HL-60/S4 treated with phorbol 12-myristate 13-acetate at 8.2 ng/mL for 4 days and 3 days (cell line): ENCODE measurements around the gene MEI1.

Experiments
- in situ Hi-C: fragments of 300-500 bp; cut with MboI; formaldehyde crosslinking; loops from 2 replicates; pipeline ENCODE4 v1.15.0; 2022; ENCODE audit warnings: low sequenced_read_pairs

MEI1 gene

DNA sequence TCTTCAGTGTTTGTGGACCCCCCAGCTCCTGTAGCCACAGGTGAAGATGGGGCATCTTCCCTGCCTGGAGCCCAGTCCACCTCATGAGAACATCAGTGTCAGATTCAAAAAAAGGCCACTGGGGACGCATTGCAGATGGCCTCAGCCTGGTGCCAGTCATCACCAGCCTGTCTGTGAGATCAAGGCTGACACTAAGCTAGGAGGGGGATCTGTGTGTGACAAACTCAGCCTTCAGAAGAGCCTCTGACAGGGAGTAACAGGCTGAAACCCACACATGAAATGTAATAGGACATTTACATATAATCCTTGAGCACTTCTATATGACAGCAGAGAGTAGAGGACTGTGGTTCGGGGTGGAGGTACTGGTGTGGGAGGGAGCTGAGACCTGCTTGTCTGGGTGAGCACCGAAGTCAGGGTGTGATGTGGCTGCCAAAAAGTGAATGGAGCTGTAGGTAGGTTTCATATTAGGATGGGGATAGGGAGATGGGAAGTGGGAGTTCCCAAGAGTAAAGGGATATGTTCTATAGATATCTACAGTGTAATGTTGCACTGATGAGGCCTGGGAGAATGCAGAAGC lies 80.7 kb downstream of the MEI1 start:
- in situ Hi-C loops = no loop called here

DNA sequence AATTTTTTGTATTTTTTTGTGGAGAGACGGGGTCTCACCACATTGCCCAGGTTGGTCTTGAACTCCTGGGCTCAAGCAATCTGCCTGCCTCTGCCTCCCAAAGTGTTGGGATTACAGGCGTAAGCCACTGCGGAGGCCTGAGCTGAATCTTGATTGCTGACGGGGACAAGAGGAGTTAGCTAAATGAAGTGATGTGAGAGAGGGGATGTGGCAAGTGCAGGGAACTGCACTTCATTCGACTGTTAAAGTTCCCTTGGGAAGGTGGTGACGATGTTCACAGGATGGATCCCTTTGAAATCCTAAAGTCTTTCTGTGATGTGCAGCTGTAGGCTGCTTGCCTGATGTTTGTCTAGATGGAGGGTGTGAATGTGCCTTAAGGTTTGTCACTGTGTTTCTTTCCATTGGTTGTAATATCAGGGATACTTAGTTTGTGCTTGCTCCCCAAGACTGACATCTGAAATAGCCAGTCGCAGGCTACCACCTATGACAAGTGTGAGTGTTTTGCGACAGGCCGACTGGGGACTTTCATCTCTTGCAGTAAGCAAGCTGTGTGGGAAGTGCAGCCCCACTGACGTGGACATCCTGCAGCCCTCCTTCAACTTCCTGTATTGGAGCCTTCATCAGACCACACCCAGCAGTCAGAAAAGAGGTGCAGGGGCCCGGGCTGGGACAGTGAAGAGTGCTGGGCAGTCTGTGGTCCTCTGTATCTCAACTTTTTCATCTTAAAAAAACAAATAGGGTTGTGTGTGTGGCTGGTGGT lies 81.6 kb downstream of the MEI1 start:
- in situ Hi-C loops = no loop called here

DNA sequence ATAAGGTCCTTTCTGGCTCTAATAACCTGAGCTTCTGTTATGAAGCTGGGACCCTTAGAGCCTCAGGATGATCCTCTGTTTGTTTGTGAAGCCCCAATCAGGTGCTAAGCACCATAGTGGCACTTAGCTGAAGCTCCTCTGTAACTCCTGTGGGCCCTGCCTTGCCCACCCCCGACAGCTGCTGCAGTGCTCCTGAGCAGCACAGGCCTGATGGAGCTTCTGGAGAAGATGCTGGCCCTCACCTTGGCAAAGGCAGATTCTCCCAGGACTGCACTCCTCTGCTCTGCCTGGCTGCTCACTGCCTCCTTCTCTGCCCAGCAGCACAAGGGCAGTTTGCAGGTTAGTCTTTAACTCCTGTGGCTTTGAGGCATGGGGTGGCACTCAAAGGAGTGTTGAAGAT lies 82.2 kb downstream of the MEI1 start:
- in situ Hi-C loops = no loop called here

DNA sequence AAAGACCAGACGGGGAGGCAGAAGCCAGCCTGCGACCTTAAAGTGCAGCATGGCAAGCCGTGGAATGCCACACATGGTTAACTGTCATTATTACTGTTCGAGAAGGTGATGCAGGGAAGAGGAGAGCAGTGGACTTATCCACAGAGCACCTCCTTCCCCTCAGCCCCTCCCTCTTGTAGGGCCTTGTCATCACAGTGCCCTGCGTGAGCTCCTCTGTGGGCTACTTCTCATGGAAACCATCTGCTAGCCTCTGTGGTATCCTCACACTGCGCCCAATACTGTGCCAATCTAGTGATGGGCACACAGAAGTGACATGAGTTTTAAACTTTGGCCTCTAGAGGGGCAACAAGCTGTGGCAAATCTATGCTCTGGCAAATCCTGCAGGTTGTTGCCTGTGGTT lies 83.0 kb downstream of the MEI1 start:
- in situ Hi-C loops = no loop called here

DNA sequence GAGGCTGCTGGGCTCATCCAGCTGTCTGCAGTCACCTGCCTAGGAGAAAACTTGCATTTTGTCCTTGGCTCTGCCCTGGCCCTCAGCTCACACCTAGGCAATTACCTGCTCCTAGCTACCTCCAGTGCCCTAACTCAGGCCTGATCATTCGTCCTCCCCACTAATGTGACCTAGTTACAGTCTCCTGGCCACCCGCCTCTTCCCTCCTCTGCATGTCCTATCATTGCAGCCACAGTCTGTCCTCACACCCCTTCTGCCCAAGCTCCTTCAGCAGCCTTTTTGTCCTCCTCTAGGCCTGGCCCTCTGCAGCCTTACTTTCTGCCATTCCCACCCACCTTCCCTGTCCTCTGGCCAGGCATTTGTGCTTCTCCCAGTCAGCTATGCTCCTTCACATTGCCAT lies 83.4 kb downstream of the MEI1 start:
- in situ Hi-C loops = no loop called here

DNA sequence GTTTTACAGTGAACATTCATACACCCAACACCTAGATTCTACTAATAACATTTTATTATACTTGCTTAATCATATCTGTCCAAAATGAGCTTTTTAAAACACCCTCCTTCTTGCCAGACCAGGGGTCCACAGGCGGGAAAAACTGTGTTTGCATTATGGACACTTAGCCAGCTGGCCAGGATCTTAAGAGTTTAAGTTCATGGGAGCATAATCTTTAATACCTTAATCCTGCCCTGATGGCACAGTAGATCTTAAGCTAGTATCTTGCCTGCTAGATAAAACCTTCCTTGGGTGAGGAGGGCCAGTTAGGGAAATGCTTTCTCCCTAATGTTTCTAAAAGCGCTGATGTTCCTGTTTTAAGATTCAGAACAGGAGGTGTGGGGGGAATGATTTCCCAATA lies 88.0 kb downstream of the MEI1 start:
- in situ Hi-C loops = no loop called here

DNA sequence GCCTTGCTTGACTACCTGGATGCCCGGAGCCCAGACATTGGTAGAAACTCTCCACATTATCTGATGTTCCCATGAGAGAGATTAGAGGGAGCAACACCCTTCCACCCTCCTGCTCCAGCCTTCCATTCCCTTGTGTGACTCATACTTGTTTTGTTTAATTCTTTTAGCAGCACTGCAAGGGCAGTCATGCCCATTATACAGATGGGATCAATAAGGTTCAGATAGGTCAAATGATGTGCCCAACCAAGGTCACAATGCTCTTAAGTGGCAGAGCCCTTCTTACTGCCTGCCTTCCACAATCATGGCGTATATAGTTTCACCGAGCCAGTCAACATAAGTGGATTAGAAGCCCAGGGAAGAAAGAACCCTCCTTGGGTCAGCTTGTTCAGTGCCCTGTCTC lies 94.6 kb downstream of the MEI1 start:
- in situ Hi-C loops = no loop called here

DNA sequence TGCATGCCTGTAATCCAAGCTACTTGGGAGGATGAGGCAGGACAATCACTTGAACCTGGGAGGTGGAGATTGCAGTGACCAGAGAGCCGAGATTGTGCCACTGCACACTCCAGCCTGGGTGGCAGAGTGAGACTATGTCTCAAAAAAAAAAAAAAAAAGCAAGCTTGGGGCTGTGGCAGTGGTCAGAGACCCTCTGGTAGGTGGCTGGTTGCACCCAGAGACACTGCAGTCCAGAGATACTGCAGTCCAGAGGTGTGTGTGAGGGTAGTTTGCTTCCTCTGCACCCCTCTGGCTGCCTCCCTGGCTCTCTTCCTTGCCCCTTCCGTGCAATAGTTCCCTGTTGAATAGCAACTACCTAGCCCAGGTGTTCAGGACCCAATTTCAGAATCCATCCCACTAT lies 99.4 kb downstream of the MEI1 start:
- in situ Hi-C loops = no loop called here

DNA sequence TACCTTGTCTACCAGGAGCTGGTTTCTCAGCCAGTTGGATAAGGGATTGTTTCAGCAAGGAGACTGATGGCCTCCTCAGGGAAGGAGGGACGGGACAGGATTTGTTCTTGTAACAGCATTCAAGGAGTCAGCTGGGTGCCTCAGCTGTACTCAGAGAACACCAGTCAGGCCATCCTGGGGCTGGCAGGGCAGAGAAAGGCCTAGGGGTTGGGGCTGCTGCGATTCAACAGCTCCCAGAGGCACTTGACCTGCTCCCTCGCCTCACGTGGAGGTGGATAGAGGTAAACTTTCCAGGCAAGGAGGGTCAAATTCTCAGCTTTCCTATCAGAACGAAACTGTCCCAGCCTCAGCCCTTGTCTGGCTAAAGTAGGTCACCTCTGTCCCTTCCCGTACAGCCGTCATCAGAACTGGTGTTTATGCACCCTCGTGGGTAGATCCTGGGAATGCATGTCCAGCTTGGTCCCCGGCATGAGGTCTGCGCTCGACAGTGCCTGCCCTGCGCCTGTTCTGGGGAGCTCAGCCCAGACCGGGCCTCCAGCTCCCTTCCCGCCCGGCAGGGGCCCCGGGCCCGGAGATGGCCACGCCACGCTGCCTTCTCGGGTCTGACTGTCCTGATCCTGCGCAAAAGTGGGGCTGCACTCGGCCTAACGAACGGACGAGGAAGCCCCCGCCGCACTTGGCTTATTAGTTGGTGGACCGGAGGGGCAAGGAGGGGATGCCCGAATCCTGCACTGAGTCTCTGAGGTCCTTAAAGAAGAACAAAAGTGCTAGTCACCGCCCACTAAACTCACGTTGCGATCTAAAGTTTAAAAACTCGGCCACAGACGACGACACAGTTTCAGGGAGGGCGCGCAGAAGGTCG lies 100.4 kb downstream of the MEI1 start:
- in situ Hi-C loops = no loop called here

DNA sequence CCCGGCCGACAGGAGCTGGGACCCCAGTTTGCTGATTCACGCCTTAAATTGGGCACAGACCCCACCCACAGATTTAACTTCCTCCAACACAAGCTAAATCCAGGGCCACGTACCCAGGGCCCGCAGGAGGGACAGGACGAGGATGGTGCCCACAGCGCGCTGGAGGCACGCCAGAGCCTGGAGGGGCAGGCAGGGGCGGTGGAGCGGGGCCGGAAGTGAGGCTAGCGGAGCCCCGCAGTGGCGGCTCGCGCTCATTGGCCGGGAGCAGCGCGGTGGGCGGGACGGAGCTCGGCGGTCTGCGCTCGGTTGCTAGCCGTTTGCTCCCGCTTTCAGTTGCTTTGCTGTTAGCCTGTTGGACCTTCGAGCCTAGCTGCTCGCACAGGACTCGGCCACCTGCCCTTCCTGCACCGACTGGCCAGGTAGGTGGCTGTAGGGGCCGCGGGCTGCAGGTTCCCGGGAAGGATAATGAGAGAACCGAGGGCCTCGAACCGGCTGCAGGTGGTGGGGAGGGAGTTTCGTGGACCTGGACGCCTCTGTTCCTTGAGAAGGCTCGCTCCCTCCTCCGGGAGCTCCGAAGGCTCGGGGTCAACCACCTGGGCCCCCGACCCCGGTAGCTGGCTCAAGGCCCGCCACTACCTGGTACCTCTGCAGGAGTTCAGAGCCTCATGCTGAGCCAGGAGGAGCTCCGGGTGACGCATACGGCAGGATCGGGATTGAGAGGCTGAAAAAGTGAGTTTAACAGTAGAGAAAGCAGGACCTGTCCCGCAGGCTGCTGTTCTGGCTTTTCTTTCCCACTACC lies 101.2 kb downstream of the MEI1 start, which contains the start of gene CCDC134:
TSS of gene CCDC134 (plus strand) at position 332 of the 799 bp plus-strand sequence. CDS start 8,212 bp downstream, outside the sequence.
- in situ Hi-C loops = no loop called here

DNA sequence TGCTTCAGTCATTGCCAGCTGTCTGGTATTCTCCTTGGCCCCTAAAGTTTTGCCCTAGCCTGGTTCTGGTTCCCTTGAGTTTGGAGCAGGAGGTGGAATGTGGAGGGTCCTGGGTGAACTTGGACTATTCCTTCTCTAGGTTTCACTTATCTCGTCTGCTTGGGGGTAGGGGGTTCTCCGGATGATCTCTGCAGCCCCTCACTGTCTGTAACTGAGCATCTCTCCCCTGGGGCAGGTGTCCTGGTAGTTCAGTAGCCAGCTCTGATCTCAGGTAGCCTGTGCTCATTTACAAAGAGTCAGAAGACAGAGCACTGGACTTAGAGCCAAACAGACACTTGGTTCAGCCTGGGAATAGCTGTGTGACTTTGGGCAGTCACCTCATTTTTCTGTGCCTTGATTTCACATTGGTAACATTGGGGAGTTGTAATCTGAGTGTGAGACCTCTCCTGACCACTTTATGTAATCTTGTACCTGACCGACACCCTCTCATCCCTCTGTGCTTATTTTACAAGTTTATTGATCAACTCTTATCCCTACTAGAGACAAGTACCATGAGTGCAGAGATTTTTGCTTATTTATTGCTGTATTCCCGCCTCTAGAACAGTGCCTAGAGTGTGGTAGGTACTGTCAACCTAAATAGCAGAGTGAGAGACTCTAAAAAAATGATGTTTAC lies 102.0 kb downstream of the MEI1 start:
- in situ Hi-C loops = no loop called here

DNA sequence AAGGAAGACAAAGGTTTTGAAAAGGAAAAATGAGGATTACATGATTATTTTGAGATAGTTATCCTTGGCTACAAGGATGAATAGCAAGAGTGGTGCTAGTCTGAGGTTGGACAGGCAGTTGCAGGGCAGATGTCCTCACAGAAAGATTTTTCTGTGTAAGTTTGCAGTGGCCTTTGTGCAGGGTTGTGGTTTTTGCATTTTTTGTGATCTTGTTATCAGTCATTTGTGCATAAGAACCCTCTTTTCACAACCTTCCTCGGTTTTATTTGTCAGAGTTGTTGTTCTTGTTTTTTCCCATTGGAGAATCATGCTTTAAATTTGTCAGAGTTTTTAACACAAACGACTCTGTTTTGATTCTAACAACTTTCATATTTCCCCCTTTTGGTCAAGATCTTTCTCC lies 102.6 kb downstream of the MEI1 start:
- in situ Hi-C loops = no loop called here

DNA sequence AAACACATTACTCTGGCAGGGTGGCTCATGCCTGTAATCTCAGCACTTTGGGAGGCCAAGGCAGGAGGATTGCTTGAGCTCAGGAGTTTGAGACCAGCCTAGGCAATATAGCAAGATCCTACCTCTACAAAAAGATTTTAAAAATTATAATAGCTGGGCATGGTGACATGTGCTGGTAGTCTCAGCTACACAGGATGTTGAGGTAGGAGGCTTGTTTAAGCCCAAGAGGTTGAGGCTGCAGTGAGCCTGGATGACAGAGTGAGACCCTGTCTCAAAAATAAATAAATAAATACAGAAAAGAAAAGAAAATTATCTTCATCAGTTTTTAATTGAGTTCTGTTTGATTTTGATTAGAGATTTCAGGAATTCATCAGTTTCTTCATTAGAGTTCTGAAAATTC lies 106.3 kb downstream of the MEI1 start:
- in situ Hi-C loops = no loop called here

DNA sequence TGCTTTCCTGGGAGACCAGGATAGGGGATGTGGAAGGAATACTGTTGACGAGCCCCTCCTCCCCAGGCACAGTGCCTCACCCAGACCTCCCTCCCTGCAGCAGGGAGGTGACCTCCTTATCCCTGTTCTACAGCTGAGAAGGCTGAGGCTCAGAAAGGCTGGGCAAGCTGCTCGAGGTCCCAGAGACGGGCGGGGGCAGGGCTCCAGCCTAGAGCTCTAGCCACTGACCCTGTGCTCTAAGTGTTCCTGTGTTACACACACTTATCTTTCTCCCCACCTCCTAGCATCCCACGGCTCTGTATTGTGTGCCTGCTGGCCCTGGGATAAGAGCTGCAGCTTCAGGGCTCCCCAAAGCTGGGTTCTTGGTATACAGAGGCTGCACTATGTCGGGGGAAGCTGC lies 109.1 kb downstream of the MEI1 start:
- in situ Hi-C loops = no loop called here

DNA sequence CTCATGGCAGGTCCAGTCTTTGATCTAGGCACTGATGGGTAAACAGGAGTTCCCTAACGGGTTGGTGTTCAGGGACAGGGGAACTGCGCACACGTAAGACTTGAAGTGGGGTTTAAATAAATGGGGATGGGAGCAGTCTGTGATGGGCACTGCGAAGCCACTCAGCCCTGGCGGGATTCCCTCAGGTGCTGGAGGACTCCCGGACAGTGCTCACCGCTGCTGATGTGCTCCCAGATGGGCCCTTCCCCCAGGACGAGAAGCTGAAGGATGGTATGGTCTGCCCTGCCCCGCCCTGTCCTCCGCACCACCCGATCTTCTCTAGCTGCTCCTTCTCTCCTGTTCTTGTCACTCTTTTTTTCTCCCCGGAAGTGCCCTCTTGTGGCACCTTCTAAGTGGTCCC lies 110.7 kb downstream of the MEI1 start:
- in situ Hi-C loops = no loop called here

DNA sequence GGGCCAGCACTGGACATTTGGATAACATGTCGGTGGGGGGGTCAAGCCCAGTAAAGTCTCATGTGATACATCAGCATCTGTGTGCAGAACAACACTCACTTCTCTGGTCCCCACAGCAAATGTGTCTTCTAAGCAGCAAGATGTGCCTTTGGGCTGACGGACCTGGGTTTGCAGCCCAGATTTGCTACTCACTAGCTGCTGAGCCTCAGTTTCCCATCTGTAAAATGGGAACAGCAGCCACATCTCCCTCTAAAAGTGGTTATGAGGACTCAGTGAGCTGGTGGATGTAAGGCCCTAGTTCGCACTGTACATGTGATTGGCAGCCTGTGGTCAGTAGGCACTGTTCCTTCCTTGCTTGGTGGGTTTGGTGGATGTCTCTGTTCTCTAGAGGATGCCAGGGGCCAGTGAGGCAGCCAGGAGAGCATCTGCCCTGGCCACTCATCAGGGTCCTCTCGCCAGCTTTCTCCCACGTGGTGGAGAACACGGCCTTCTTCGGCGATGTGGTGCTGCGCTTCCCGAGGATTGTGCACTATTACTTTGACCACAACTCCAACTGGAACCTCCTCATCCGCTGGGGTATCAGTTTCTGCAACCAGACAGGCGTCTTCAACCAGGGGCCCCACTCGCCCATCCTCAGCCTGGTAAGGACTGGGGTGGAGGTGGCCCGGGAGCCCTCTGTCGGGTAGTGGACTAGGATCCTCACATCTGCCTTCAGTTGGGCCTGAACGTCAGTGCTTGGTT lies 113.7 kb downstream of the MEI1 start:
- in situ Hi-C loops = no loop called here

DNA sequence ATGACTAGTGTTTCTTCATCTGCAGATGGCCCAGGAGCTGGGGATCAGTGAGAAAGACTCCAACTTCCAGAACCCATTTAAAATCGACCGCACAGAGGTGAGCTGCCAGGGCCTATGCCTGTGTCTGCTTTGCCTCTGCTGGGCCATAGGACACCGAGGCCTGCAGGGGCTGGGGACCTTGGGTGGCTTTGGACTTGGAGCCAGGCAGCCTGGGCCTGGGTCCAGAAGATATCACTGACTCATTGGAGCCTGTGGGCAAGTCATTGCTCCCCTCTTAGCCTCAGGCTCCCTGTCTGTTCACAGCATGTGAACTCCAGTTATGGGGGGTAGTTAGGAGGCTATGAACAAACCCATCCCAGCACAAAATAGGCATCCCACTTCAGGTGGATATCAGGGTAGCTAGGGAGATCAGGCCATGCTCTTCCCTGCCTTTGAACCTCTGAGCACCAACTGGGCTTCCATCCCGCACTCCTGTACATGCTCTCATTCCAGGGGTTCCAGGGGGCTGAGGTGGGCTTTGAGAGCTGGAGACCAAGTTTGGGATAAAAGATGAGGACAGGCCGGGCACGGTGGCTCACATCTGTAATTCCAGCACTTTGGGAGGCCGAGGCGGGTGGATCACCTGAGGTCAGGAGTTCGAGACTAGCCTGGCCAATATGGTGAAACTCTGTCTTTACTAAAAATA lies 114.6 kb downstream of the MEI1 start:
- in situ Hi-C loops = no loop called here

DNA sequence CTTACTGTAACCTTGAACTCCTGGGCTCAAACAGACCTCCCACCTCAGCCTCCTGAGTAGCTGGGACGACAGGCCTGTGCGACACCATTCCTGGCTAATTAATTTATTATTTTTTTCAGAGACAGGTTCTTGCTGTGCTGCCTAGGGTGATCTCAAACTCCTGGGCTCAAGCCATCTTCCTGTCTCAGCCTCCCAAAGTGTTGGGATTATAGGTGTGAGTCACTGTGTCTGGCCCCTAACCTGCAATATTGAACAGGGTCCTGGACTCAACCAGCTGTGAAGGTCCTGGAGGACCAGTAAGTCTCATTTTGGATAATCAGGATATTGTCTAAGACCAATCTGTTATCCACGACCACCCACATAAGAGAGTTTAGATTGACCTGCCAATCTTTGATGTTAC lies 116.4 kb downstream of the MEI1 start:
- in situ Hi-C loops = no loop called here

DNA sequence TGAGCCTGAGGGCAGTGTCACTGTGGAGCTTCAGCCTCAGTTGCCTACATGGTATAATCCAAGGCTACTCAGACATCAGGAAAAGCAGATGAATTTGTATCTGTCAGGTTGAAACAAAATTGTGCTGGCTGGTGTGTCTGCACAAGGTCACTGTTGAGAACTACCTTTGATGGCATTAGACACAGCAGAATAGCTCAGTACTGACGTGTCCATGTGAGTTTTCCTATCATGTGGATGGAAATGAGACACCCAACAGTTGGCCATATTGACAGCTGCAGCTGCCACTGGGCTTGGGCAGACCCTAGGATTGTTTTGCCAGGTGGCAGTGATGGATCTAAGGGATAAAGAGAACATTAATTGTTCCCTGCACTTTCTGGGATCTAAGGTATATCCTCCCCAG lies 116.9 kb downstream of the MEI1 start:
- in situ Hi-C loops = no loop called here
